GM12878 (cell line): ENCODE results near the gene SH3BGRL3. TPM values are rescaled to one million over a fixed set of nuclear protein-coding genes. Genes with fewer than 3 reads are reported as not detected.
A peak's percentile ranks its signal among the peaks of the same experiment; 100 is the strongest.

Experiments
- ATAC-seq: fragments of 200-7000 bp; cut with Tn5 transposase; 3 replicates; pipeline ENCODE4 v1.9.1; 2020; ENCODE audit warnings: mild to moderate bottlenecking, moderate library complexity
- BruUV-seq: library from RNA; stranded (reverse); fragments of 400-500 nt; replicated peaks from 2 replicates; lab custom pipeline; 2021; lab: Mats Ljungman, UMichigan
- CTCF ChIA-PET: fragments of 300-600 bp; sonication (Branson Sonifier 250); formaldehyde crosslinking; extraction: SDS; loops from one replicate; lab custom pipeline; 2021; ENCODE audit warnings: inconsistent platforms; lab: Yijun Ruan, JAX
- POLR2A ChIA-PET: fragments of 350-600 bp; formaldehyde crosslinking; extraction: SDS; loops from one replicate; lab custom pipeline; 2021; ENCODE audit warnings: inconsistent platforms; lab: Charles Lee
- RAD21 ChIA-PET: fragments of 300-600 bp; sonication (Branson Sonifier 250); formaldehyde crosslinking; loops from one replicate; lab custom pipeline; 2023; ENCODE audit warnings: antibody characterized with exemption; ENCODE audit not compliant: unreplicated experiment; lab: Charles Lee
- SMC1A ChIA-PET: fragments of 300-600 bp; sonication (Branson Sonifier 250); formaldehyde crosslinking; loops from one replicate; lab custom pipeline; 2023; ENCODE audit not compliant: unreplicated experiment, uncharacterized antibody; lab: Charles Lee
- DNase-seq: peaks from one replicate; pipeline ENCODE4 v3.0.0-alpha.2; 2011; ENCODE audit warnings: low read depth, low spot score
- FAIRE-seq: peaks from 3 replicates; lab custom pipeline; 2011; peaks lifted over from hg19 to GRCh38; lab: Jason Lieb, UNC
- H2AFZ ChIP-seq: 2 replicates; pipeline ENCODE4 v1.6.0; 2011; ENCODE audit warnings: low read depth, low read length, control low read depth; ENCODE audit not compliant: control insufficient read depth
- H3K27ac ChIP-seq: 2 replicates; pipeline ENCODE4 v1.5.1; 2011; ENCODE audit warnings: control low read depth; ENCODE audit not compliant: control insufficient read depth, insufficient read depth
- H3K27me3 ChIP-seq, 2 experiments: replicated peaks in 1 of 2; 2 replicates each; pipeline versions ENCODE4 v1.6.0 to v1.6.1; 2011; ENCODE audit warnings: low read length in 1 of 2; ENCODE audit not compliant: control insufficient read depth in 2 of 2, insufficient read depth in 2 of 2
- H3K36me3 ChIP-seq, 2 experiments: 2 replicates each; pipeline ENCODE4 v1.5.1; 2011; ENCODE audit warnings: low read length in 1 of 2; ENCODE audit not compliant: control insufficient read depth in 2 of 2, insufficient read depth in 2 of 2
- H3K4me1 ChIP-seq: 2 replicates; pipeline ENCODE4 v1.6.1; 2011; ENCODE audit warnings: mild to moderate bottlenecking, low read length, moderate library complexity, mixed read lengths; ENCODE audit not compliant: control insufficient read depth, insufficient read depth
- H3K4me2 ChIP-seq: 2 replicates; pipeline ENCODE4 v1.6.0; 2011; ENCODE audit warnings: control low read depth; ENCODE audit not compliant: control insufficient read depth, insufficient read depth
- H3K4me3 ChIP-seq: fragments of 200-600 bp; sonication (generic); 2 replicates; pipeline ENCODE4 v1.5.1; 2016
- H3K79me2 ChIP-seq: 2 replicates; pipeline ENCODE4 v1.6.0; 2011; ENCODE audit warnings: low read length; ENCODE audit not compliant: control insufficient read depth, insufficient read depth
- H3K9ac ChIP-seq: 2 replicates; pipeline ENCODE4 v1.8.0; 2011; ENCODE audit warnings: low read length, control low read depth, mixed read lengths; ENCODE audit not compliant: control insufficient read depth, insufficient read depth
- H3K9me3 ChIP-seq: replicated peaks from 3 replicates; pipeline ENCODE4 v1.5.1; 2011; ENCODE audit warnings: mild to moderate bottlenecking, low read length; ENCODE audit not compliant: control insufficient read depth, insufficient read depth
- H4K20me1 ChIP-seq: 2 replicates; pipeline ENCODE4 v1.6.0; 2011; ENCODE audit not compliant: control insufficient read depth, insufficient read depth
- CBFB ChIP-seq: IDR thresholded peaks from 2 replicates; pipeline ENCODE4 v1.6.1; 2016; ENCODE audit warnings: antibody characterized with exemption, low read depth
- CBX3 ChIP-seq: fragments of 200-600 bp; sonication (generic); IDR thresholded peaks from 2 replicates; pipeline ENCODE4 v1.6.1; 2016; ENCODE audit warnings: low read depth, borderline replicate concordance
- EGR1 ChIP-seq, 2 experiments: IDR thresholded peaks; 1 replicate in 1 of 2; 2 replicates in 1 of 2; pipeline ENCODE4 v1.6.1; 2011 to 2012; ENCODE audit warnings: low read depth in 2 of 2, low read length in 2 of 2, borderline replicate concordance in 1 of 2, mild to moderate bottlenecking in 1 of 2, moderate library complexity in 1 of 2
- FOXK2 ChIP-seq: fragments of 450-650 bp; IDR thresholded peaks from 2 replicates; pipeline ENCODE4 v1.6.1; 2017; ENCODE audit warnings: mild to moderate bottlenecking, moderate library complexity
- FOXM1 ChIP-seq: IDR thresholded peaks from 2 replicates; pipeline ENCODE4 v1.6.1; 2012; ENCODE audit warnings: low read depth, mild to moderate bottlenecking, inconsistent platforms, low read length, moderate library complexity
- GATAD2B ChIP-seq: fragments of 450-650 bp; conservative IDR thresholded peaks from 2 replicates; pipeline ENCODE4 v1.6.1; 2017; ENCODE audit warnings: low read depth, mild to moderate bottlenecking, moderate library complexity
- MTA3 ChIP-seq: IDR thresholded peaks from 2 replicates; pipeline ENCODE4 v1.6.1; 2012; ENCODE audit warnings: low read length, inconsistent platforms, borderline replicate concordance
- NRF1 ChIP-seq: conservative IDR thresholded peaks from 2 replicates; pipeline ENCODE4 v1.6.1; 2011; ENCODE audit warnings: mild to moderate bottlenecking, low read depth, low read length, improper control_type of control experiment
- PAX5 ChIP-seq: IDR thresholded peaks from 2 replicates; pipeline ENCODE4 v1.6.1; 2011; ENCODE audit warnings: low read depth, low read length, borderline replicate concordance
- PML ChIP-seq: IDR thresholded peaks from 2 replicates; pipeline ENCODE4 v1.6.1; 2012; ENCODE audit warnings: low read length, inconsistent platforms
- POLR2AphosphoS2 ChIP-seq: IDR thresholded peaks from 2 replicates; pipeline ENCODE4 v1.6.1; 2011; ENCODE audit warnings: low read depth, mild to moderate bottlenecking, low read length, improper control_type of control experiment, moderate library complexity
- RB1 ChIP-seq: fragments of 450-650 bp; formaldehyde crosslinking; IDR thresholded peaks from 2 replicates; pipeline ENCODE4 v1.6.1; 2017; ENCODE audit warnings: mild to moderate bottlenecking, borderline replicate concordance
- SIX5 ChIP-seq: IDR thresholded peaks from 2 replicates; pipeline ENCODE4 v1.6.1; 2011; ENCODE audit warnings: mild to moderate bottlenecking, low read depth, low read length, moderate library complexity; ENCODE audit not compliant: severe bottlenecking
- SMC3 ChIP-seq: IDR thresholded peaks from 2 replicates; pipeline ENCODE4 v1.6.1; 2011; ENCODE audit warnings: low read length, improper control_type of control experiment, borderline replicate concordance
- TBL1XR1 ChIP-seq: IDR thresholded peaks from 2 replicates; pipeline ENCODE4 v1.6.1; 2012; ENCODE audit warnings: low read depth, low read length, improper control_type of control experiment
- ZNF217 ChIP-seq: fragments of 450-650 bp; IDR thresholded peaks from 2 replicates; pipeline ENCODE4 v1.6.1; 2017; ENCODE audit warnings: antibody characterized with exemption, mild to moderate bottlenecking
- ZNF622 ChIP-seq: fragments of 450-650 bp; IDR thresholded peaks from 2 replicates; pipeline ENCODE4 v1.6.1; 2017; ENCODE audit warnings: mild to moderate bottlenecking, inconsistent platforms
- ZNF687 ChIP-seq: fragments of 450-650 bp; IDR thresholded peaks from 2 replicates; pipeline ENCODE4 v1.6.1; 2017; ENCODE audit warnings: mild to moderate bottlenecking, moderate library complexity
- WGBS: methylation state at CpG from one replicate; pipeline ENCODE4 v1.1.6; 2016; ENCODE audit warnings: low lambda C conversion rate; ENCODE audit not compliant: insufficient replicate concordance, insufficient coverage; ENCODE audit errors: missing lambda C conversion rate; 5-methylcytosine and 5-hydroxymethylcytosine counted together
- in situ Hi-C: fragments of 300-500 bp; cut with MboI; formaldehyde crosslinking; loops from 9 replicates; pipeline ENCODE4 v1.14.3; 2018; ENCODE audit warnings: mixed read lengths
- intact Hi-C: fragments of 100-400 bp; cut with micrococcal nuclease; formaldehyde crosslinking; loops from one replicate; pipeline ENCODE4 v1.14.2; 2022; ENCODE audit not compliant: unreplicated experiment
- polyA plus RNA-seq, 11 experiments: library from polyadenylated mRNA; depleted of rRNA in 4 of 11; unstranded in 6 of 11; stranded (reverse) in 5 of 11; fragments of >200 nt; fragmentation: Nextera tagmentation in 4 of 11; fragmentation: Illumina TruSeq in 1 of 11; extraction: Ambion mirVana in 4 of 11; extraction: Trizol in 1 of 11; gene quantifications; 1 replicate in 1 of 11; 2 replicates in 10 of 11; pipeline versions ENCODE4 v1.2.1 to v1.2.3, GENCODE V29; 2011 to 2016; ENCODE audit warnings: inconsistent platforms in 2 of 11, missing spikeins in 2 of 11, low read depth in 1 of 11
- total RNA-seq, 4 experiments: library from RNA; depleted of rRNA in 3 of 4; stranded (reverse); fragments of >200 nt in 3 of 4; fragmentation: Illumina TruSeq in 1 of 4; extraction: Trizol in 1 of 4; gene quantifications; 2 replicates each; pipeline versions ENCODE4 v1.2.1 to v1.2.3, GENCODE V29; 2013 to 2021

Gene SH3BGRL3
- total and polyA plus RNA-seq, 10 of the 15 experiments (the other 5 are each of a cell fraction or from before 2014, with no cell fraction given): 39.7 to 390 (median 118) TPM

- no peak for TF ChIP-seq ZNF622
These were observed 38.6 kb downstream of the SH3BGRL3 start (continued) for GRCh38 chr1:26318338-26319064.

- intact Hi-C loops: loop anchor here (1.0 to 5.0 kb wide), 3 partner anchors 36 to 154 kb away; partner anchors contain the start of genes C1orf232 and ZNF593
- no peaks in the 10 kb centered on the region for H3K27me3 ChIP-seq
- POLR2A ChIA-PET: interaction anchor here (1.1 to 10.6 kb wide), 3 partner anchors 13 to 42 kb away, joined by 4 to 253 read pairs (median 31); partner anchors contain the start of gene SH3BGRL3
- H3K27ac ChIP-seq: peak overlapping the region; percentile 4
- peak overlapping the region; percentile 29; the same call in 1 of the 2 replicates for H3K9ac ChIP-seq
- BruUV-seq: no TSS peak
- DNase-seq (no peak), FAIRE-seq (no peak), ATAC-seq (peak; percentile 12)
- in situ Hi-C loops: loop anchor here (5.0 kb wide), 2 partner anchors 34 to 149 kb away; partner anchors contain the start of gene ZNF593OS
- H3K79me2 ChIP-seq: peaks cover 23% of the 10 kb centered on the region
- peaks cover 0 to 3% of the 10 kb centered on the region in 2 experiments; a peak in 1 of 4 replicates for H3K36me3 ChIP-seq
- peak overlapping the region; percentile 77 for H3K4me2 ChIP-seq
- H2AFZ ChIP-seq: no peak overlapping the region
- H3K4me1 ChIP-seq: peaks cover 32% of the 10 kb centered on the region
- H3K9me3 ChIP-seq: no peaks in the 10 kb centered on the region
- no peaks in the 10 kb centered on the region for H4K20me1 ChIP-seq
- 0 out of 2 replicates have a peak overlapping the region, but pooled peaks have one; percentile 0 for H3K4me3 ChIP-seq
- CTCF ChIA-PET: interaction anchor here (0.6 to 11.6 kb wide), 22 partner anchors 10 to 217 kb away, joined by 3 to 879 read pairs (median 6); partner anchors contain the start of genes CEP85, SH3BGRL3 and UBXN11
- 0% methylated on average over 2 of the region's 2 CpGs for WGBS
- SMC1A ChIA-PET: interaction anchor here (0.7 to 14.9 kb wide), 14 partner anchors 10 to 269 kb away, joined by 3 to 474 read pairs (median 6); partner anchors contain the start of genes C1orf232, SH3BGRL3, UBXN11 and ZNF593
- RAD21 ChIA-PET: interaction anchor here (1.0 to 10.4 kb wide), 9 partner anchors 14 to 176 kb away, joined by 4 to 477 read pairs (median 9); partner anchors contain the start of genes C1orf232, CEP85, SH3BGRL3 and UBXN11
- TF ChIP-seq EGR1 (IDR thresholded peaks at IDR 0.05; ENCODE audit: borderline replicate concordance in 1 of 2, low read depth in 2 of 2, low read length in 2 of 2) (peak in 1 of 2 experiments; percentile 17; a peak in 1 of 3 replicates), CBFB (no peak), SIX5 (no peak), POLR2AphosphoS2 (0 out of 2 replicates have a peak, but pooled peaks have one; percentile 35), RB1 (no peak), ZNF217 (no peak), GATAD2B (no peak), FOXK2 (no peak), NRF1 (no peak), CBX3 (no peak), TBL1XR1 (no peak), MTA3 (no peak), PML (no peak), PAX5 (no peak), SMC3 (no peak), ZNF687 (no peak), FOXM1 (no peak)
- TF ChIP-seq, all 136 proteins: peak for 2
These were observed 41.0 kb downstream of the SH3BGRL3 start for GRCh38 chr1:26320896-26321295.
